SK-N-SH (cell line): Measurements from ENCODE around the gene NSD1.

Source experiments
- CTCF ChIP-seq: fragments of 200-600 bp; sonication (generic); IDR thresholded peaks from 2 replicates; pipeline ENCODE4 v1.6.1; 2017; ENCODE audit warnings: antibody characterized with exemption, mild to moderate bottlenecking, moderate library complexity
- MXI1 ChIP-seq: IDR thresholded peaks from 2 replicates; pipeline ENCODE4 v1.6.1; 2012; ENCODE audit warnings: mild to moderate bottlenecking, low read depth, low read length, improper control_type of control experiment
- POLR2AphosphoS5 ChIP-seq: IDR thresholded peaks from 2 replicates; pipeline ENCODE4 v1.6.1; 2012; ENCODE audit warnings: low read depth, low read length
- TAF1 ChIP-seq: IDR thresholded peaks from 2 replicates; pipeline ENCODE4 v1.6.1; 2012; ENCODE audit warnings: low read depth, mild to moderate bottlenecking, low read length, moderate library complexity, borderline replicate concordance
- YY1 ChIP-seq: IDR thresholded peaks from 2 replicates; pipeline ENCODE4 v1.4.0; 2012; ENCODE audit warnings: low read depth, mild to moderate bottlenecking

DNA sequence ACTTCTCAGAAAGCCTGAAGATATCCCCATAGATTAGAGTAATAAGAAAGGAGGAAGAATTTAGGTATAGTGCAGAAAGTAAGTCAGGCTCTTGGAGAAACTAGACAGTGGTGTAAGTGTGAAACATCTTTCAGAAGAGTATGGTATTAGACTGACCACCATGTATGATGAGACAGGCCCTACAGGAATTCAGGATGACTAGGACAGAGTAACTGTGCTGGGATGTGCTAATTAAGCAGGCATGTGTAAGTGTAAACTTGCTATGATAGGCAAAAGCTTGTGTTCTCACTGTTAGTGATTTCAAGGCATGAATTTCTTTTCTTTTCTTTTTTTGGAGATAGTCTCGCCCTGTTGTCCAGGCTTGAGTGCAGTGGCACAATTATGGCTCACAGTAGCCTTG lies 99.2 kb downstream of the NSD1 start:
- TF ChIP-seq CTCF = no peak
- TF ChIP-seq MXI1 = no peak
- TF ChIP-seq POLR2AphosphoS5 = no peak
- no peak for TF ChIP-seq TAF1
- TF ChIP-seq YY1 = no peak
